ENCODE measurements around the gene SPINT2.

DNA sequence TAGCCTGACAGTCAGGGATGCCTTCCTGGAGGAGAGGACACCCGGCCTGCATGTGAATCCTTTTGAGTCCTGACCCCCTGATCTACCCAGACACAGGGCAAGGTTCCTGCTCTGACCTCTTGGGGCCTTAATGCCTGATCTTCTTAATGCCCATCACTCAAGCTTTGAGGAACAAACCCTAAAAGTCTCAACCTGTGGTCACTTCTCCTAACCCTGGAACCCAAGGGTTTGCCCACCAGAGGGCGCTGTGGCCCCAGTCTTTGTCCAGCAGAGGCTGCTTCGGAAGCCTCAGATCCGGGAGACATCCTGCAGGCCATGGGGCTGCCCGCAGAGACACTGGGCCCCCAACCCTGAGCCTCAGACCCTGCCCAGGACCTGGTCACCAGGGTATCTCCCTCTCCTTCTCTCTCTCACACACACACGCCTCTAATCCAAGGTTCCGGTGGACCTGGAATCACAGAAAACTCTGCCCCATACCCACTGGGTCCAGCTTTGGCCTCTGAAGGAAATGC is 30.6 kb upstream of the SPINT2 start:
- TF ChIP-seq, protein P1, sequence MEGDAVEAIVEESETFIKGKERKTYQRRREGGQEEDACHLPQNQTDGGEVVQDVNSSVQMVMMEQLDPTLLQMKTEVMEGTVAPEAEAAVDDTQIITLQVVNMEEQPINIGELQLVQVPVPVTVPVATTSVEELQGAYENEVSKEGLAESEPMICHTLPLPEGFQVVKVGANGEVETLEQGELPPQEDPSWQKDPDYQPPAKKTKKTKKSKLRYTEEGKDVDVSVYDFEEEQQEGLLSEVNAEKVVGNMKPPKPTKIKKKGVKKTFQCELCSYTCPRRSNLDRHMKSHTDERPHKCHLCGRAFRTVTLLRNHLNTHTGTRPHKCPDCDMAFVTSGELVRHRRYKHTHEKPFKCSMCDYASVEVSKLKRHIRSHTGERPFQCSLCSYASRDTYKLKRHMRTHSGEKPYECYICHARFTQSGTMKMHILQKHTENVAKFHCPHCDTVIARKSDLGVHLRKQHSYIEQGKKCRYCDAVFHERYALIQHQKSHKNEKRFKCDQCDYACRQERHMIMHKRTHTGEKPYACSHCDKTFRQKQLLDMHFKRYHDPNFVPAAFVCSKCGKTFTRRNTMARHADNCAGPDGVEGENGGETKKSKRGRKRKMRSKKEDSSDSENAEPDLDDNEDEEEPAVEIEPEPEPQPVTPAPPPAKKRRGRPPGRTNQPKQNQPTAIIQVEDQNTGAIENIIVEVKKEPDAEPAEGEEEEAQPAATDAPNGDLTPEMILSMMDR (IDR thresholded peaks at IDR 0.05), result peak; percentile 95
- TF ChIP-seq, protein P2, sequence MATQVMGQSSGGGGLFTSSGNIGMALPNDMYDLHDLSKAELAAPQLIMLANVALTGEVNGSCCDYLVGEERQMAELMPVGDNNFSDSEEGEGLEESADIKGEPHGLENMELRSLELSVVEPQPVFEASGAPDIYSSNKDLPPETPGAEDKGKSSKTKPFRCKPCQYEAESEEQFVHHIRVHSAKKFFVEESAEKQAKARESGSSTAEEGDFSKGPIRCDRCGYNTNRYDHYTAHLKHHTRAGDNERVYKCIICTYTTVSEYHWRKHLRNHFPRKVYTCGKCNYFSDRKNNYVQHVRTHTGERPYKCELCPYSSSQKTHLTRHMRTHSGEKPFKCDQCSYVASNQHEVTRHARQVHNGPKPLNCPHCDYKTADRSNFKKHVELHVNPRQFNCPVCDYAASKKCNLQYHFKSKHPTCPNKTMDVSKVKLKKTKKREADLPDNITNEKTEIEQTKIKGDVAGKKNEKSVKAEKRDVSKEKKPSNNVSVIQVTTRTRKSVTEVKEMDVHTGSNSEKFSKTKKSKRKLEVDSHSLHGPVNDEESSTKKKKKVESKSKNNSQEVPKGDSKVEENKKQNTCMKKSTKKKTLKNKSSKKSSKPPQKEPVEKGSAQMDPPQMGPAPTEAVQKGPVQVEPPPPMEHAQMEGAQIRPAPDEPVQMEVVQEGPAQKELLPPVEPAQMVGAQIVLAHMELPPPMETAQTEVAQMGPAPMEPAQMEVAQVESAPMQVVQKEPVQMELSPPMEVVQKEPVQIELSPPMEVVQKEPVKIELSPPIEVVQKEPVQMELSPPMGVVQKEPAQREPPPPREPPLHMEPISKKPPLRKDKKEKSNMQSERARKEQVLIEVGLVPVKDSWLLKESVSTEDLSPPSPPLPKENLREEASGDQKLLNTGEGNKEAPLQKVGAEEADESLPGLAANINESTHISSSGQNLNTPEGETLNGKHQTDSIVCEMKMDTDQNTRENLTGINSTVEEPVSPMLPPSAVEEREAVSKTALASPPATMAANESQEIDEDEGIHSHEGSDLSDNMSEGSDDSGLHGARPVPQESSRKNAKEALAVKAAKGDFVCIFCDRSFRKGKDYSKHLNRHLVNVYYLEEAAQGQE (IDR thresholded peaks at IDR 0.05; ENCODE audit: insufficient read depth in 1 of 2, low read depth in 2 of 2, low read length in 1 of 2), result no peak
- no peak for TF ChIP-seq SIN3A (IDR thresholded peaks at IDR 0.05; ENCODE audit: borderline replicate concordance, insufficient read depth, low read depth, low read length)
- no peak for TF ChIP-seq TCF7L2 (IDR thresholded peaks at IDR 0.05; ENCODE audit: low read depth, low read length)

Data from Panc1 (cell line).